GM12878 (cell line): ENCODE data around the gene PCARE. TPM values are rescaled to one million over a fixed set of nuclear protein-coding genes. Genes with fewer than 3 reads are reported as not detected.

Experiments used
- ATAC-seq: fragments of 200-7000 bp; cut with Tn5 transposase; 3 replicates; pipeline ENCODE4 v1.9.1; 2020; ENCODE audit warnings: mild to moderate bottlenecking, moderate library complexity
- BruUV-seq: library from RNA; stranded (reverse); fragments of 400-500 nt; replicated peaks from 2 replicates; lab custom pipeline; 2021; lab: Mats Ljungman, UMichigan
- CTCF ChIA-PET: fragments of 300-600 bp; sonication (Branson Sonifier 250); formaldehyde crosslinking; extraction: SDS; loops from one replicate; lab custom pipeline; 2021; ENCODE audit warnings: inconsistent platforms; lab: Yijun Ruan, JAX
- POLR2A ChIA-PET: fragments of 350-600 bp; formaldehyde crosslinking; extraction: SDS; loops from one replicate; lab custom pipeline; 2021; ENCODE audit warnings: inconsistent platforms; lab: Charles Lee
- RAD21 ChIA-PET: fragments of 300-600 bp; sonication (Branson Sonifier 250); formaldehyde crosslinking; loops from one replicate; lab custom pipeline; 2023; ENCODE audit warnings: antibody characterized with exemption; ENCODE audit not compliant: unreplicated experiment; lab: Charles Lee
- SMC1A ChIA-PET: fragments of 300-600 bp; sonication (Branson Sonifier 250); formaldehyde crosslinking; loops from one replicate; lab custom pipeline; 2023; ENCODE audit not compliant: unreplicated experiment, uncharacterized antibody; lab: Charles Lee
- DNase-seq: peaks from one replicate; pipeline ENCODE4 v3.0.0-alpha.2; 2011; ENCODE audit warnings: low read depth, low spot score
- FAIRE-seq: peaks from 3 replicates; lab custom pipeline; 2011; peaks lifted over from hg19 to GRCh38; lab: Jason Lieb, UNC
- H2AFZ ChIP-seq: 2 replicates; pipeline ENCODE4 v1.6.0; 2011; ENCODE audit warnings: low read depth, low read length, control low read depth; ENCODE audit not compliant: control insufficient read depth
- H3K27ac ChIP-seq: 2 replicates; pipeline ENCODE4 v1.5.1; 2011; ENCODE audit warnings: control low read depth; ENCODE audit not compliant: control insufficient read depth, insufficient read depth
- H3K27me3 ChIP-seq, 2 experiments: replicated peaks in 1 of 2; 2 replicates each; pipeline versions ENCODE4 v1.6.0 to v1.6.1; 2011; ENCODE audit warnings: low read length in 1 of 2; ENCODE audit not compliant: control insufficient read depth in 2 of 2, insufficient read depth in 2 of 2
- H3K36me3 ChIP-seq, 2 experiments: 2 replicates each; pipeline ENCODE4 v1.5.1; 2011; ENCODE audit warnings: low read length in 1 of 2; ENCODE audit not compliant: control insufficient read depth in 2 of 2, insufficient read depth in 2 of 2
- H3K4me1 ChIP-seq: 2 replicates; pipeline ENCODE4 v1.6.1; 2011; ENCODE audit warnings: mild to moderate bottlenecking, low read length, moderate library complexity, mixed read lengths; ENCODE audit not compliant: control insufficient read depth, insufficient read depth
- H3K4me2 ChIP-seq: 2 replicates; pipeline ENCODE4 v1.6.0; 2011; ENCODE audit warnings: control low read depth; ENCODE audit not compliant: control insufficient read depth, insufficient read depth
- H3K4me3 ChIP-seq: fragments of 200-600 bp; sonication (generic); 2 replicates; pipeline ENCODE4 v1.5.1; 2016
- H3K79me2 ChIP-seq: 2 replicates; pipeline ENCODE4 v1.6.0; 2011; ENCODE audit warnings: low read length; ENCODE audit not compliant: control insufficient read depth, insufficient read depth
- H3K9ac ChIP-seq: 2 replicates; pipeline ENCODE4 v1.8.0; 2011; ENCODE audit warnings: low read length, control low read depth, mixed read lengths; ENCODE audit not compliant: control insufficient read depth, insufficient read depth
- H3K9me3 ChIP-seq: replicated peaks from 3 replicates; pipeline ENCODE4 v1.5.1; 2011; ENCODE audit warnings: mild to moderate bottlenecking, low read length; ENCODE audit not compliant: control insufficient read depth, insufficient read depth
- H4K20me1 ChIP-seq: 2 replicates; pipeline ENCODE4 v1.6.0; 2011; ENCODE audit not compliant: control insufficient read depth, insufficient read depth
- ATF3 ChIP-seq: IDR thresholded peaks from 2 replicates; pipeline ENCODE4 v1.6.1; 2011; ENCODE audit warnings: low read depth, mild to moderate bottlenecking, low read length, moderate library complexity, borderline replicate concordance; ENCODE audit errors: extremely low read depth
- MTA2 ChIP-seq: fragments of 450-650 bp; IDR thresholded peaks from 2 replicates; pipeline ENCODE4 v1.6.1; 2016; ENCODE audit warnings: low read depth, mild to moderate bottlenecking, moderate library complexity
- SIX5 ChIP-seq: IDR thresholded peaks from 2 replicates; pipeline ENCODE4 v1.6.1; 2011; ENCODE audit warnings: mild to moderate bottlenecking, low read depth, low read length, moderate library complexity; ENCODE audit not compliant: severe bottlenecking
- TAF1 ChIP-seq: IDR thresholded peaks from 2 replicates; pipeline ENCODE4 v1.6.1; 2011; ENCODE audit warnings: mild to moderate bottlenecking, low read depth, low read length, borderline replicate concordance
- TCF7 ChIP-seq: IDR thresholded peaks from 2 replicates; pipeline ENCODE4 v1.6.1; 2014; ENCODE audit warnings: antibody characterized with exemption, borderline replicate concordance
- WGBS: methylation state at CpG from one replicate; pipeline ENCODE4 v1.1.6; 2016; ENCODE audit warnings: low lambda C conversion rate; ENCODE audit not compliant: insufficient replicate concordance, insufficient coverage; ENCODE audit errors: missing lambda C conversion rate; 5-methylcytosine and 5-hydroxymethylcytosine counted together
- in situ Hi-C: fragments of 300-500 bp; cut with MboI; formaldehyde crosslinking; loops from 9 replicates; pipeline ENCODE4 v1.14.3; 2018; ENCODE audit warnings: mixed read lengths
- intact Hi-C: fragments of 100-400 bp; cut with micrococcal nuclease; formaldehyde crosslinking; loops from one replicate; pipeline ENCODE4 v1.14.2; 2022; ENCODE audit not compliant: unreplicated experiment
- polyA plus RNA-seq, 11 experiments: library from polyadenylated mRNA; depleted of rRNA in 4 of 11; unstranded in 6 of 11; stranded (reverse) in 5 of 11; fragments of >200 nt; fragmentation: Nextera tagmentation in 4 of 11; fragmentation: Illumina TruSeq in 1 of 11; extraction: Ambion mirVana in 4 of 11; extraction: Trizol in 1 of 11; gene quantifications; 1 replicate in 1 of 11; 2 replicates in 10 of 11; pipeline versions ENCODE4 v1.2.1 to v1.2.3, GENCODE V29; 2011 to 2016; ENCODE audit warnings: inconsistent platforms in 2 of 11, missing spikeins in 2 of 11, low read depth in 1 of 11
- total RNA-seq, 4 experiments: library from RNA; depleted of rRNA in 3 of 4; stranded (reverse); fragments of >200 nt in 3 of 4; fragmentation: Illumina TruSeq in 1 of 4; extraction: Trizol in 1 of 4; gene quantifications; 2 replicates each; pipeline versions ENCODE4 v1.2.1 to v1.2.3, GENCODE V29; 2013 to 2021

Gene PCARE
- total and polyA plus RNA-seq, 10 of the 15 experiments (the other 5 are each of a cell fraction or from before 2014, with no cell fraction given) = 0.04 to 0.08 (median 0.06) TPM; not detected in 5

DNA sequence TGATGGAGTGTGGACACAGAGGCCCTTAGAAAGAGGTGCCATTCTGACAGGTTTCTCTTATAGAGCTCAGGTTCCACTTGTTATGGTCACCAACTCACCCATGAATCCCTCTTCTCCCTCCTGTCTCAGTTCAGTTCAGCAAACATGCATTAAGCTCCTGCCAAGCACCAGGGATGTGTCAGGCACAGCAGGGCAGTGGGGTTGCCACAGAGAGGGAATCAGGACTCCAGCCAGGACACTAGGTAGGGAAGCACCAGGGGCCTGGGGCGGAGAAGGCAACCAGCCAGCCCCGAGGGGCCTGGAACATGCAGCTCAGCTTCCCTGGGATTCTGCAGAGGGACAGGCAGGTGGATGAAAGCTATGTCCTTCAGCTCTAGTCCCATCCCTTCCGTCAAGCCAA lies 48.6 kb downstream of the PCARE start:
- Histone ChIP-seq H3K9me3 (no peaks in the 10 kb centered on the region), H3K27ac (no peak overlapping the region), H3K4me3 (no peak overlapping the region), H3K79me2 (no peaks in the 10 kb centered on the region), H3K4me1 (no peaks in the 10 kb centered on the region), H2AFZ (no peak overlapping the region), H3K36me3 (no peaks in the 10 kb centered on the region), H3K27me3 (0 out of 4 replicates have a peak, but pooled peaks cover 0 to 3% of the 10 kb centered on the region in 2 experiments), H3K9ac (no peak overlapping the region), H4K20me1 (no peaks in the 10 kb centered on the region), H3K4me2 (no peak overlapping the region)
- BruUV-seq = no TSS peak
- CTCF ChIA-PET = no interaction called here
- FAIRE-seq (no peak), ATAC-seq (no peak), DNase-seq (no peak)
- POLR2A ChIA-PET = no interaction called here
- in situ Hi-C loops (no loop called here), intact Hi-C loops (no loop called here)
- 13% methylated on average over 3 of the region's 3 CpGs for WGBS
- no peak for TF ChIP-seq TAF1
- TF ChIP-seq TCF7 = no peak
- no peak for TF ChIP-seq MTA2
- no peak for TF ChIP-seq ATF3
- RAD21 ChIA-PET = interaction anchor here (1.2 kb wide), 1 partner anchor 213 kb away, joined by 3 read pairs; no protein-coding TSS in a partner anchor
- SMC1A ChIA-PET = no interaction called here

DNA sequence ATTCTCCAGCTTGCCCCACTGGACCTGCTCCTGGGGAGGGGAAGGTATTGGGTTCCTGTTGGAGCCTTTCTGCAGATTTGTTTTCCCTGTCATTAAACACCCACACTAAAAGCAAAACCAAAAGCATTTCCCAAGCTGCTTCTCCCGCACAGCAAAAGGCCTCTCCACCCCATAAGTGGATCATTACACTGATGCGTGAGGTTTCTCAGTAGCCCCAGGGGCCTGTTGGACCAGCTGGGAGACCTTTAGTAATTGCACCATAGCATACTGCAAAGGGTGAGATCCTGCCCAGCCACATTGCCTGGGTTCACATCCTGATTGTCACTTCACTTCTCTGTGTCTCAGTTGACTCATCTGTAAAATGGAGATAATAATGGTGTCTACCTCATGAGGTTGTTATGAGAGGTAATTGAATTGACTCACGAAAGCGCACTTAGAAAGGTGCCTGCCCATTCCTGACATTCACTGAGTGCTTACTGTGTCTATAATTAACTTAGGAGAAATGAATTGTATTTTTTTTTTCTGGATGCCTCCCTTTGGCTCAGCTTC lies 49.4 kb downstream of the PCARE start:
- no peak overlapping the region for H3K4me3 ChIP-seq
- H3K27ac ChIP-seq = no peak overlapping the region
- H3K9me3 ChIP-seq = no peaks in the 10 kb centered on the region
- no peak overlapping the region for H2AFZ ChIP-seq
- intact Hi-C loops = no loop called here
- no peak overlapping the region for H3K9ac ChIP-seq
- FAIRE-seq = no peak
- no peak for ATAC-seq
- ChIA-PET RAD21 (interaction anchor here (1.2 kb wide), 1 partner anchor 214 kb away, joined by 3 read pairs; no protein-coding TSS in a partner anchor), CTCF (no interaction called here), POLR2A (no interaction called here), SMC1A (interaction anchor here (0.6 kb wide), 1 partner anchor 8 kb away, joined by 3 read pairs; no protein-coding TSS in a partner anchor)
- H4K20me1 ChIP-seq = no peaks in the 10 kb centered on the region
- in situ Hi-C loops = no loop called here
- DNase-seq = no peak
- H3K4me2 ChIP-seq = no peak overlapping the region
- no peaks in the 10 kb centered on the region for H3K4me1 ChIP-seq
- no peaks in the 10 kb centered on the region for H3K36me3 ChIP-seq
- 0 out of 4 replicates have a peak, but pooled peaks cover 0 to 3% of the 10 kb centered on the region in 2 experiments for H3K27me3 ChIP-seq
- H3K79me2 ChIP-seq = no peaks in the 10 kb centered on the region
- no TSS peak for BruUV-seq
- no peak for TF ChIP-seq SIX5
- WGBS = 72% methylated on average over 4 of the region's 4 CpGs
